Naive thymus-derived CD8-positive, alpha-beta T cell (primary cell): ENCODE measurements around the gene MRM2. TPM values are rescaled to one million over a fixed set of nuclear protein-coding genes. Genes with fewer than 3 reads are reported as not detected.

ENCODE experiments used
- ATAC-seq, 2 donors: fragments of 150-1000 bp; cut with Tn5 transposase in 1 of 2; sonication (Bioruptor Pico), chemical (Tn5 transposase) in 1 of 2; 1 replicate in 1 of 2; 2 replicates in 1 of 2; pipeline ENCODE4 v1.10.0; 2021; ENCODE audit warnings: mild to moderate bottlenecking in 2 of 2, moderate library complexity in 2 of 2
- POLR2A ChIA-PET: fragments of 350-600 bp; sonication (Branson Sonifier 250); formaldehyde crosslinking; loops from one replicate; lab custom pipeline; 2021; ENCODE audit warnings: antibody characterized with exemption; lab: Charles Lee
- DNase-seq, 10 donors: peaks; one replicate each; pipeline versions ENCODE4 v3.0.0 to v3.0.0-alpha.2; 2020 to 2022
- H3K27ac Mint-ChIP-seq, 10 donors: one replicate each; pipeline ENCODE4 v1.8.0; 2020 to 2022; ENCODE audit warnings: mild to moderate bottlenecking in 10 of 10, mixed read lengths in 10 of 10, moderate library complexity in 4 of 10, inconsistent platforms in 1 of 10
- H3K27me3 Mint-ChIP-seq, 5 donors: one replicate each; pipeline ENCODE4 v1.8.0; 2021 to 2022; ENCODE audit warnings: mixed read lengths in 5 of 5
- H3K36me3 Mint-ChIP-seq, 3 donors: one replicate each; pipeline ENCODE4 v1.8.0; 2020 to 2022; ENCODE audit warnings: mixed read lengths in 3 of 3, mild to moderate bottlenecking in 2 of 3, inconsistent platforms in 1 of 3
- H3K4me1 Mint-ChIP-seq, 4 donors: one replicate each; pipeline ENCODE4 v1.8.0; 2021 to 2022; ENCODE audit warnings: mixed read lengths in 4 of 4
- H3K4me3 Mint-ChIP-seq, 10 donors: one replicate each; pipeline ENCODE4 v1.8.0; 2020 to 2022; ENCODE audit warnings: mild to moderate bottlenecking in 10 of 10, mixed read lengths in 10 of 10, moderate library complexity in 6 of 10, inconsistent platforms in 1 of 10
- H3K9me3 Mint-ChIP-seq, 9 donors: one replicate each; pipeline ENCODE4 v1.8.0; 2020 to 2022; ENCODE audit warnings: mixed read lengths in 9 of 9, mild to moderate bottlenecking in 3 of 9, inconsistent platforms in 1 of 9, moderate library complexity in 1 of 9
- polyA plus RNA-seq, 3 donors: library from polyadenylated mRNA; unstranded; fragments of 300-500 nt; fragmentation: Illumina TruSeq; gene quantifications; one replicate each; pipeline ENCODE4 v1.2.3, GENCODE V29; 2021
- total RNA-seq, 8 experiments: library from RNA in 2 of 8; stranded (reverse) in 2 of 8; gene quantifications; one replicate each; pipeline ENCODE4 v1.2.3 and lab custom pipeline; 2021 to 2026

MRM2 gene
- total and polyA plus RNA-seq, 5 experiments from 2014 or later = 16.3 to 53.0 (median 31.8) TPM

DNA sequence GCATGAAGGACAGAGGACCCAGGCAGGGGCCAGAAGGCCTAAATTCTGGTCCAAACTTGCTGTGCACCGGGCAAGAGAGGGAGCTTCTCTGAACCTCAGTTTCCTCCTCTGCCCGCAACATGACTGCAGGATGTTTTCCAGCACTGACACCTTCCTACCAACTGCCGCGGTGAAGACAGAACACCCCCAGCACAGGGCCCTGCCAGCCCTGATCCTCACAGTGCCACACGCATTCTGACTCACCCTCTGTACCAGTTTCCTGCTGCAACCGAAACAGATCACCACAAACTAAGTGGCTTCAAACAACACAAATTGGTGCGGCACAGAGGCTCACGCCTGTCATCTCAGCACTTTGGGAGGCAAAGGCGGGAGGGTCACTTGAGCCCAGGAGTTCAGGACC is 27.4 kb downstream of the MRM2 start:
- no peak overlapping the region for H3K4me3 Mint-ChIP-seq
- peak overlapping the region in 1 of 10 donors; percentile 69 for H3K27ac Mint-ChIP-seq

GRCh38 chr7:2213551-2214215 is 28.3 kb downstream of the MRM2 start:
- H3K36me3 Mint-ChIP-seq = peaks cover 0 to 78% (median 37%) of the 10 kb centered on the region in 3 donors
- no peak for ATAC-seq
- peak overlapping the region in 1 of 10 donors; percentile 36 for H3K4me3 Mint-ChIP-seq
- H3K27ac Mint-ChIP-seq = peak overlapping the region in 3 of 10 donors; percentile 18 to 79 (median 31)
- DNase-seq = no peak
- H3K27me3 Mint-ChIP-seq = no peaks in the 10 kb centered on the region
- POLR2A ChIA-PET = no interaction called here
- no peaks in the 10 kb centered on the region for H3K9me3 Mint-ChIP-seq
- peaks cover 0 to 6% (median 1%) of the 10 kb centered on the region in 4 donors for H3K4me1 Mint-ChIP-seq

More for the DNA sequence above, 27.4 kb downstream of the MRM2 start:
- Mint-ChIP-seq H3K9me3 (no peaks in the 10 kb centered on the region), H3K4me1 (peaks cover 0 to 4% (median 1%) of the 10 kb centered on the region in 4 donors), H3K27me3 (no peaks in the 10 kb centered on the region), H3K36me3 (peaks cover 0 to 75% (median 37%) of the 10 kb centered on the region in 3 donors)
- DNase-seq (no peak), ATAC-seq (no peak)
- POLR2A ChIA-PET = interaction anchor here (1.2 kb wide), 1 partner anchor 18 kb away, joined by 3 read pairs; the partner anchor contains the start of gene MAD1L1

DNA sequence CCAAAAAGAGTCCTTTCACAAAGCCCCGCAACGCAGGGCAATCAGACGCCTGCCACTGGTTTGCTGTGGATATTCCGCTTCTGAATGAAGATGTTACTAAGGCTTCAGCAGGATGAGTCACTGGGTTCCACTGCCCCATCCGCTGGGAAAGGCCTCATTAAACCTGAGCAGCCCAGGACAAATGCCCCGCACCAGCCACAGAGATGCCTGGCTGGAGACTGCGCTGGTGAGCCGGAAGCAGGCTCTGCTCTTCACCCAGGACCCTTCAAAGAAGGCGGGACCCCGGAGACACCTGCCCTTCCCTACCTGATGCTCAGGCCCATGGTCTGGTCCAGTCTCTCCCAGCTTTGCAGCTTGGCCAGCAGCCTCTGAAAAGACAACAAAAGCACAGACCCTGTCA is 29.1 kb downstream of the MRM2 start:
- no peak overlapping the region for H3K4me3 Mint-ChIP-seq
- no peak for DNase-seq
- peaks cover 0 to 73% (median 37%) of the 10 kb centered on the region in 3 donors for H3K36me3 Mint-ChIP-seq

DNA sequence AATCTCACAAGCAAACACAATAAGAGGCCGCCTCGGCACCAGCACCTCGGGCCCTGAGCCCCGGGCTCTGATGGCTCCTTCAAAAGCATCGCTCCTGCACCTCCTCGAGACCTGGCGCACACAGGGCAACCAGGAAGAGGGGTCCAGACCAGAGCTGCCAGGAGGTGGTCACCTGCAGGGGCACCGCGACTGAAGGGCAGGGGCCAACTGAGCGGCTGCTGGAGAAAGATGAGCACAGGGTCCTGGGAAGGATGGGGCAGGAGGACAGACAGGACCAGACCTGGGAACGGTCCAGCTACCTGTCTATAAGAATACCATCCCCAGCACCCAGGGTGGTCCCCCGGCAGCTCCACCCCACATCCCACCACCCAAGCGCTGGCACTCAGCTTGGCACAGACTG is 30.1 kb downstream of the MRM2 start:
- Mint-ChIP-seq H3K27ac (no peak overlapping the region), H3K4me3 (no peak overlapping the region), H3K9me3 (no peaks in the 10 kb centered on the region), H3K36me3 (peaks cover 0 to 68% (median 33%) of the 10 kb centered on the region in 3 donors), H3K27me3 (no peaks in the 10 kb centered on the region), H3K4me1 (peaks cover 0 to 6% (median 1%) of the 10 kb centered on the region in 4 donors)
- DNase-seq (no peak), ATAC-seq (no peak)
- POLR2A ChIA-PET = interaction anchor here (0.7 kb wide), 1 partner anchor 91 kb away, joined by 3 read pairs; no protein-coding TSS in a partner anchor

More for the DNA sequence above, 29.1 kb downstream of the MRM2 start:
- no peaks in the 10 kb centered on the region for H3K27me3 Mint-ChIP-seq
- POLR2A ChIA-PET = no interaction called here
- ATAC-seq = no peak
- H3K4me1 Mint-ChIP-seq = peaks cover 0 to 6% (median 1%) of the 10 kb centered on the region in 4 donors
- H3K27ac Mint-ChIP-seq = peak overlapping the region in 1 of 10 donors; percentile 1
- H3K9me3 Mint-ChIP-seq = no peaks in the 10 kb centered on the region

DNA sequence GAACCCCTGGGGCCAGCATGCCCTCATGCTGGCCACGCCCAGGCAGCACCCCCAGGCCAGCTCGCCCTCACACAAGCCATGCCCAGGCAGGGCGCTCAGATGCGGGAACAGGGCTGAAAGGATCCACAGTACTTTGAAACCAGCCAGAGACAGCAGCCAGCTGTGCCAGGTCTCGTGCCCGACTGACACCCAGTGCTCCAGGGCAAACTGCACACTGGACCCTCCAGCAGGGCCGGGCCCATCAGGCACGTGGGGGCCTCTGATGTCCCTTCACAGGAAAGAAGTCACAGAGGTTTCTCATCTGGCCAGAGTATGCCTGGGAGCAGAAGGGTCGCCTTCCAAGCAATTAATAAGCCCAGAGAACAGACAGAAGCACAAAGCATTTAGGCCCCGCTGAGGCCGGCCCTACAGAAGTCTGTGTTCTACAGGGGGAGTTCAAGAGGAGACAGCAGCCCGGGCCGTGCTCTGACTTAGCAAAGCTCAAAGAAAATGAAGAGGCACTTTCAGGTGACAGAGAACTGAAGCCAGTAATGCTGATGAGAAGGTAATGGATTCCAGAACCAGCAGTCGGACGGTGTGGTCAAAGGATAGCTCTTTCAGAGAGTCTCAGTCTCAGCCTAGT is 30.6 kb downstream of the MRM2 start:
- Mint-ChIP-seq H3K4me1 (peaks cover 0 to 6% (median 1%) of the 10 kb centered on the region in 4 donors), H3K4me3 (no peak overlapping the region), H3K9me3 (no peaks in the 10 kb centered on the region), H3K27me3 (no peaks in the 10 kb centered on the region), H3K27ac (peak overlapping the region in 1 of 10 donors; percentile 24), H3K36me3 (peaks cover 0 to 66% (median 32%) of the 10 kb centered on the region in 3 donors)
- POLR2A ChIA-PET = interaction anchor here (0.7 kb wide), 1 partner anchor 90 kb away, joined by 3 read pairs; no protein-coding TSS in a partner anchor
- DNase-seq (no peak), ATAC-seq (no peak)

DNA sequence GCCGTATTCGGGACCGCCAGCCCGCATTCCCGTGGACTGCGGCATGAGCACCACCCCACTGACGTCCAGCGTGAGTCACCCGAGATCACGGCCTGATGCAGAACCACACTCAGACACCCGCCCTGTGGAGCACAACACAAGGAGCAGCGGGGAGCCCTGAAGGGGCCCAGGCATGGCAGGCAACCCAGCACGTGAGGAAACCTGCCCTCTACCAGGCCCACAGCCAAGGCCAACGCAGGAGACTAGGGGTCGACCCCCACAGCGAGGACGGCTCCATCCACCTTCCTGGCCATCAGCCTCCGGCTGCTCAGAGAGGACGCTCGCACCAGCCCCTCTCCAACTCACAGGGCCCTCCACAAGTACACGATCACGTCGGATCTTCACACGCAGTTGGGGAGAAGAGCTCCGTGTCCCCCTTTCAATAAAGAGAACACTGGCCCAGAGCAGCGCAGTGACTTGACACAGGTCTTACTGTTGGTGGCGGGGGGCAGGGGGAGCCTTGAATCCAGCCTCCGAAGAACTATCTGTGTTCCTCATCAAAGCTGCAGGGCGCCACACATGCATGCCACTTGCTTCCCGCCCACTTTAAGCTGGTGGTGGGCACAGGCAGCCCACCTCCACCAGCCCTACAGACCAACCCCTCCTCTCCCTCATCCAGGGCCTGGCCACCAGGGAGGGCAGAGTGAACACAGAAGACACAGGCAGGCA is 31.3 kb downstream of the MRM2 start:
- no peaks in the 10 kb centered on the region for H3K9me3 Mint-ChIP-seq
- H3K27ac Mint-ChIP-seq = no peak overlapping the region
- peaks cover 0 to 4% (median 1%) of the 10 kb centered on the region in 4 donors for H3K4me1 Mint-ChIP-seq
- no peak for ATAC-seq
- H3K4me3 Mint-ChIP-seq = no peak overlapping the region
- peaks cover 0 to 64% (median 26%) of the 10 kb centered on the region in 3 donors for H3K36me3 Mint-ChIP-seq
- POLR2A ChIA-PET = no interaction called here
- no peaks in the 10 kb centered on the region for H3K27me3 Mint-ChIP-seq
- DNase-seq = no peak

GRCh38 chr7:2209961-2210323 is 32.1 kb downstream of the MRM2 start:
- DNase-seq (no peak), ATAC-seq (no peak)
- H3K27me3 Mint-ChIP-seq = no peaks in the 10 kb centered on the region
- H3K9me3 Mint-ChIP-seq = no peaks in the 10 kb centered on the region
- POLR2A ChIA-PET = no interaction called here
- H3K4me1 Mint-ChIP-seq = peaks cover 0 to 4% (median 0%) of the 10 kb centered on the region in 4 donors
- peak overlapping the region in 1 of 10 donors; percentile 75 for H3K27ac Mint-ChIP-seq
- peaks cover 0 to 60% (median 21%) of the 10 kb centered on the region in 3 donors for H3K36me3 Mint-ChIP-seq
- no peak overlapping the region for H3K4me3 Mint-ChIP-seq

GRCh38 chr7:2209146-2209960 is 32.7 kb downstream of the MRM2 start:
- ATAC-seq (peak in 1 of 2 donors; percentile 44), DNase-seq (peak; percentile 12 to 70 (median 35))
- H3K4me3 Mint-ChIP-seq = no peak overlapping the region
- H3K4me1 Mint-ChIP-seq = peaks cover 0 to 4% (median 0%) of the 10 kb centered on the region in 4 donors
- peaks cover 0 to 57% (median 19%) of the 10 kb centered on the region in 3 donors for H3K36me3 Mint-ChIP-seq
- H3K27me3 Mint-ChIP-seq = no peaks in the 10 kb centered on the region
- H3K9me3 Mint-ChIP-seq = no peaks in the 10 kb centered on the region
- peak overlapping the region in 3 of 10 donors; percentile 7 to 75 (median 57) for H3K27ac Mint-ChIP-seq
- POLR2A ChIA-PET = no interaction called here

- no peak overlapping the region for H3K4me3 Mint-ChIP-seq
Observed at GRCh38 chr7:2208712-2209111, 33.3 kb downstream of the MRM2 start.

GRCh38 chr7:2205036-2205780 is 36.8 kb downstream of the MRM2 start:
- no peaks in the 10 kb centered on the region for H3K27me3 Mint-ChIP-seq
- peak overlapping the region in 1 of 10 donors; percentile 67 for H3K27ac Mint-ChIP-seq
- ATAC-seq (no peak), DNase-seq (no peak)
- H3K4me1 Mint-ChIP-seq = peaks cover 0 to 3% (median 0%) of the 10 kb centered on the region in 4 donors
- H3K9me3 Mint-ChIP-seq = no peaks in the 10 kb centered on the region
- peaks cover 0 to 30% (median 6%) of the 10 kb centered on the region in 3 donors for H3K36me3 Mint-ChIP-seq
- no peak overlapping the region for H3K4me3 Mint-ChIP-seq
- POLR2A ChIA-PET = no interaction called here

More at GRCh38 chr7:2208712-2209111, 33.3 kb downstream of the MRM2 start:
- peaks cover 0 to 51% (median 15%) of the 10 kb centered on the region in 3 donors for H3K36me3 Mint-ChIP-seq
- peaks cover 0 to 2% (median 0%) of the 10 kb centered on the region in 4 donors for H3K4me1 Mint-ChIP-seq
- POLR2A ChIA-PET = no interaction called here
- no peak for ATAC-seq
- H3K27ac Mint-ChIP-seq = peak overlapping the region in 2 of 10 donors; percentile 50 to 57
- DNase-seq = no peak
- H3K9me3 Mint-ChIP-seq = no peaks in the 10 kb centered on the region
- no peaks in the 10 kb centered on the region for H3K27me3 Mint-ChIP-seq

- Mint-ChIP-seq H3K27me3 (no peaks in the 10 kb centered on the region), H3K36me3 (peaks cover 0 to 35% (median 9%) of the 10 kb centered on the region in 3 donors), H3K4me3 (no peak overlapping the region), H3K9me3 (no peaks in the 10 kb centered on the region), H3K4me1 (peaks cover 0 to 4% (median 0%) of the 10 kb centered on the region in 4 donors), H3K27ac (peak overlapping the region in 1 of 10 donors; percentile 60)
- POLR2A ChIA-PET = no interaction called here
- ATAC-seq (no peak), DNase-seq (no peak)
Observed at GRCh38 chr7:2204446-2204845, 37.6 kb downstream of the MRM2 start.
